HFFc6 (cell line): ENCODE data around the gene HBA1. TPM values are rescaled to one million over a fixed set of nuclear protein-coding genes. Genes with fewer than 3 reads are reported as not detected.
A peak's percentile ranks its signal among the peaks of the same experiment; 100 is the strongest.
"Not testable (repeated sequence)": the region's sequence is repeated elsewhere in the genome, so short reads cannot be mapped to it uniquely, and the experiment has no call there.

ENCODE experiments used
- DNase-seq: peaks from one replicate; pipeline ENCODE4 v3.0.0-alpha.2; 2018
- H3K27ac Mint-ChIP-seq: 2 replicates; pipeline ENCODE4 v1.8.0; 2020; ENCODE audit warnings: mild to moderate bottlenecking, mixed read lengths
- H3K27me3 Mint-ChIP-seq: 2 replicates; pipeline ENCODE4 v1.8.0; 2021; ENCODE audit warnings: mild to moderate bottlenecking, moderate library complexity, mixed read lengths; ENCODE audit not compliant: insufficient read depth
- H3K36me3 Mint-ChIP-seq: 2 replicates; pipeline ENCODE4 v1.8.0; 2021; ENCODE audit warnings: low read depth, mixed read lengths
- H3K4me1 Mint-ChIP-seq: 2 replicates; pipeline ENCODE4 v1.8.0; 2020; ENCODE audit warnings: low read depth, mixed read lengths
- H3K4me3 Mint-ChIP-seq: 2 replicates; pipeline ENCODE4 v1.8.0; 2020; ENCODE audit warnings: mild to moderate bottlenecking, moderate library complexity, mixed read lengths
- H3K9me3 Mint-ChIP-seq: 2 replicates; pipeline ENCODE4 v1.8.0; 2020; ENCODE audit warnings: mild to moderate bottlenecking, mixed read lengths
- total RNA-seq, 6 experiments: library from RNA; stranded (reverse); fragmentation: NEBNext Ultra II Directional; extraction: Animal tissue kit (Norgen Biotek cat#: 25700); gene quantifications; 2 replicates in 1 of 6; 3 replicates in 5 of 6; pipeline ENCODE4 v1.2.3, GENCODE V29; 2021
- TF ChIP-seq, protein P1 (sequence below): fragments of 200-600 bp; sonication (generic); IDR thresholded peaks from 2 replicates; pipeline ENCODE4 v1.5.0; 2021; ENCODE audit warnings: antibody characterized with exemption, mild to moderate bottlenecking

The HBA1 gene
- total RNA-seq, 6 experiments from 2014 or later = not detected

DNA sequence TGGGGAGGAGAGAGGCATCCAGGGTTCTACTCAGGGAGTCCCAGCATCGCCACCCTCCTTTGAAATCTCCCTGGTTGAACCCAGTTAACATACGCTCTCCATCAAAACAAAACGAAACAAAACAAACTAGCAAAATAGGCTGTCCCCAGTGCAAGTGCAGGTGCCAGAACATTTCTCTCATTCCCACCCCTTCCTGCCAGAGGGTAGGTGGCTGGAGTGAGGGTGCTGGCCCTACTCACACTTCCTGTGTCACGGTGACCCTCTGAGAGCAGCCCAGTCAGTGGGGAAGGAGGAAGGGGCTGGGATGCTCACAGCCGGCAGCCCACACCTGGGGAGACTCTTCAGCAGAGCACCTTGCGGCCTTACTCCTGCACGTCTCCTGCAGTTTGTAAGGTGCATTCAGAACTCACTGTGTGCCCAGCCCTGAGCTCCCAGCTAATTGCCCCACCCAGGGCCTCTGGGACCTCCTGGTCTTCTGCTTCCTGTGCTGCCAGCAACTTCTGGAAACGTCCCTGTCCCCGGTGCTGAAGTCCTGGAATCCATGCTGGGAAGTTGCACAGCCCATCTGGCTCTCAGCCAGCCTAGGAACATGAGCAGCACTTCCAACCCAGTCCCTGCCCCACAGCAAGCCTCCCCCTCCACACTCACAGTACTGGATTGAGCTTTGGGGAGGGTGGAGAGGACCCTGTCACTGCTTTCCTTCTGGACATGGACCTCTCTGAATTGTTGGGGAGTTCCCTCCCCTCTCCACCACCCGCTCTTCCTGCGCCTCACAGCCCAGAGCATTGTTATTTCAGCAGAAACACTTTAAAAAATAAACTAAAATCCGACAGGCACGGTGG lies 2.3 kb upstream of the HBA1 start:
- Mint-ChIP-seq H3K4me1 (peaks cover 10% of the 10 kb centered on the region; the same call in 1 of the 2 replicates), H3K27me3 (peaks cover 34% of the 10 kb centered on the region)
- H3K36me3 Mint-ChIP-seq, H3K4me3 Mint-ChIP-seq, H3K27ac Mint-ChIP-seq, DNase-seq, H3K9me3 Mint-ChIP-seq: not testable (repeated sequence)

- Mint-ChIP-seq H3K9me3 (no peaks in the 10 kb centered on the region), H3K36me3 (no peaks in the 10 kb centered on the region), H3K4me1 (peaks cover 5% of the 10 kb centered on the region; the same call in 1 of the 2 replicates), H3K4me3 (no peak overlapping the region), H3K27ac (no peak overlapping the region), H3K27me3 (peaks cover 30% of the 10 kb centered on the region)
- no peak for DNase-seq
- TF ChIP-seq, protein P1, sequence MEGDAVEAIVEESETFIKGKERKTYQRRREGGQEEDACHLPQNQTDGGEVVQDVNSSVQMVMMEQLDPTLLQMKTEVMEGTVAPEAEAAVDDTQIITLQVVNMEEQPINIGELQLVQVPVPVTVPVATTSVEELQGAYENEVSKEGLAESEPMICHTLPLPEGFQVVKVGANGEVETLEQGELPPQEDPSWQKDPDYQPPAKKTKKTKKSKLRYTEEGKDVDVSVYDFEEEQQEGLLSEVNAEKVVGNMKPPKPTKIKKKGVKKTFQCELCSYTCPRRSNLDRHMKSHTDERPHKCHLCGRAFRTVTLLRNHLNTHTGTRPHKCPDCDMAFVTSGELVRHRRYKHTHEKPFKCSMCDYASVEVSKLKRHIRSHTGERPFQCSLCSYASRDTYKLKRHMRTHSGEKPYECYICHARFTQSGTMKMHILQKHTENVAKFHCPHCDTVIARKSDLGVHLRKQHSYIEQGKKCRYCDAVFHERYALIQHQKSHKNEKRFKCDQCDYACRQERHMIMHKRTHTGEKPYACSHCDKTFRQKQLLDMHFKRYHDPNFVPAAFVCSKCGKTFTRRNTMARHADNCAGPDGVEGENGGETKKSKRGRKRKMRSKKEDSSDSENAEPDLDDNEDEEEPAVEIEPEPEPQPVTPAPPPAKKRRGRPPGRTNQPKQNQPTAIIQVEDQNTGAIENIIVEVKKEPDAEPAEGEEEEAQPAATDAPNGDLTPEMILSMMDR = no peak
Observed at GRCh38 chr16:175011-175949, 1.2 kb upstream of the HBA1 start.

- not testable (repeated sequence) for H3K4me3 Mint-ChIP-seq
Observed at GRCh38 chr16:176006-176405, 474 bp upstream of the HBA1 start.

GRCh38 chr16:177394-177822 lies 928 bp downstream of the HBA1 start:
- no peak overlapping the region for H3K4me3 Mint-ChIP-seq
- no peaks in the 10 kb centered on the region for H3K9me3 Mint-ChIP-seq
- H3K4me1 Mint-ChIP-seq = peaks cover 5% of the 10 kb centered on the region; the same call in 1 of the 2 replicates
- peaks cover 26% of the 10 kb centered on the region for H3K27me3 Mint-ChIP-seq
- no peak overlapping the region for H3K27ac Mint-ChIP-seq
- H3K36me3 Mint-ChIP-seq = no peaks in the 10 kb centered on the region
- TF ChIP-seq, protein P1 = no peak
- no peak for DNase-seq

More at GRCh38 chr16:176006-176405, 474 bp upstream of the HBA1 start:
- not testable (repeated sequence) for H3K9me3 Mint-ChIP-seq, H3K36me3 Mint-ChIP-seq, DNase-seq, H3K4me1 Mint-ChIP-seq, H3K27ac Mint-ChIP-seq
- H3K27me3 Mint-ChIP-seq = peaks cover 30% of the 10 kb centered on the region

GRCh38 chr16:177981-178667 lies 1.6 kb downstream of the HBA1 start:
- no peak for DNase-seq
- H3K27ac Mint-ChIP-seq = no peak overlapping the region
- H3K36me3 Mint-ChIP-seq = no peaks in the 10 kb centered on the region
- peaks cover 26% of the 10 kb centered on the region for H3K27me3 Mint-ChIP-seq
- H3K9me3 Mint-ChIP-seq = no peaks in the 10 kb centered on the region
- TF ChIP-seq, protein P1 = peak; percentile 6; the same call in 1 of the 2 replicates
- H3K4me3 Mint-ChIP-seq = no peak overlapping the region
- peaks cover 5% of the 10 kb centered on the region; the same call in 1 of the 2 replicates for H3K4me1 Mint-ChIP-seq

DNA sequence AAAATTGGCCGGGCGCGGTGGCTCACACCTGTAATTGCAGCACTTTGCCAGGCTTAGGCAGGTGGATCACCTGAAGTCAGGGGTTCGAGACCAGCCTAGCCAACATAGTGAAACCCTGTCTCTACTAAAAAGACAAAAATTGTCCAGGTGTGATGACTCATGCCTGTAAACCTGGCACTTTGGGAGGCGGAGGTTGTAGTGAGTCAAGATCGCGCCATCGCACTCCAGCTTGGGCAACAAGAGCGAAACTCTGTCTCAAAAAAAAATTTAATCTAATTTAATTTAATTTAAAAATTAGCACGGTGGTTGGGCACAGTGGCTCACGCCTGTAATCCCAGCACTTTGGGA lies 2.2 kb downstream of the HBA1 start:
- no peak overlapping the region for H3K4me3 Mint-ChIP-seq
- H3K9me3 Mint-ChIP-seq = no peaks in the 10 kb centered on the region
- H3K27ac Mint-ChIP-seq = no peak overlapping the region
- H3K27me3 Mint-ChIP-seq = peaks cover 26% of the 10 kb centered on the region
- H3K4me1 Mint-ChIP-seq = peaks cover 5% of the 10 kb centered on the region; the same call in 1 of the 2 replicates
- TF ChIP-seq, protein P1 = no peak
- H3K36me3 Mint-ChIP-seq = no peaks in the 10 kb centered on the region
- no peak for DNase-seq
